Right renal cortex interstitium (tissue), 3 donors: Measurements from ENCODE around the gene TGFB3. TPM values are rescaled to one million over a fixed set of nuclear protein-coding genes. Genes with fewer than 3 reads are reported as not detected.
"Not testable (repeated sequence)": the region's sequence is repeated elsewhere in the genome, so short reads cannot be mapped to it uniquely, and the experiment has no call there.

ENCODE experiments used
- DNase-seq, 3 donors: peaks; one replicate each; pipeline ENCODE4 v3.0.0-alpha.2; 2013; ENCODE audit warnings: low read depth in 3 of 3, low spot score in 2 of 3
- polyA plus RNA-seq, 3 donors: library from polyadenylated mRNA; unstranded; fragments of 120-200 nt; gene quantifications; one replicate each; pipeline ENCODE4 v1.2.1, GENCODE V29; 2013; ENCODE audit not compliant: insufficient read length in 3 of 3

Gene TGFB3
- polyA plus RNA-seq, 3 donors = 12.0 to 13.8 (median 12.0) TPM

GRCh38 chr14:75961662-75962061 lies 20.1 kb downstream of the TGFB3 start:
- no peak for DNase-seq

DNA sequence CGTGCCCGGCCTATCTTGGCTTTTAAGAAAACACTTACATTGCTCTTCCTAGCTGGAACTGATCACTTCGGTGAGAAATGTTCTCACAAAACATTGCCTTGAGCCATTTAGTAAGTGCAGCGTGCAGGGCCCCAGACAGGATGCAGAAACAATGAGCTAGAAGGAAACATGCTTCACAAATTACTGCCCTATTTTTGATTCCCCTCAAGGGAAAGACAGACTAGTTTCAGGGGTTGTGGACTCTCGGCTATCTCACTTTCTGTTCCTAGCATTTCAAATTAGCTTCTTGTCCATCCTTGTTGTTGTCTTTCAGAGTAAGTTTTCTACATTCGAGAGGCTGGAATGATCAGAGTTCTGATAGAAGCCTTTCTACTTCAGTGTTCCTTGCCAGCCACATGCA lies 21.6 kb downstream of the TGFB3 start:
- no peak for DNase-seq

DNA sequence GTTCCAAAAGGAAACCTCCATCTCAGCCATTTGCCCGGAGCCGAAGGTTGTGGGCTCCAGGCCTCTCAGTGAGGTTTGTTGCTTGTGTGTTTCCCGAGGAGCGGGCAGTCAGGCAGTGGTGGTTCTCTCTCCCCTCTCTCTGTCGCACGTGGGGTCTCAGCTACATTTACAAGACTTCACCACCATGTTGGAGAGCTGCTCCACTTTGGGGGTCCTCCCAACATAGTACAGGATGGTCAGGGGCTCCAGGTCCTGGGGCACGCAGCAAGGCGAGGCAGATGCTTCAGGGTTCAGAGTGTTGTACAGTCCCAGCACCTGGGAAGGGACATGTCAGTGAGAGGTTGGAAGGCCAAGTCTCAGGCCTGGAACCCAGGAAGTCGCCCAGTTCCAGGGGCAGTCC lies 22.8 kb downstream of the TGFB3 start:
- DNase-seq = no peak

- DNase-seq = no peak
Measured at GRCh38 chr14:75952489-75952888, 29.3 kb downstream of the TGFB3 start.

DNA sequence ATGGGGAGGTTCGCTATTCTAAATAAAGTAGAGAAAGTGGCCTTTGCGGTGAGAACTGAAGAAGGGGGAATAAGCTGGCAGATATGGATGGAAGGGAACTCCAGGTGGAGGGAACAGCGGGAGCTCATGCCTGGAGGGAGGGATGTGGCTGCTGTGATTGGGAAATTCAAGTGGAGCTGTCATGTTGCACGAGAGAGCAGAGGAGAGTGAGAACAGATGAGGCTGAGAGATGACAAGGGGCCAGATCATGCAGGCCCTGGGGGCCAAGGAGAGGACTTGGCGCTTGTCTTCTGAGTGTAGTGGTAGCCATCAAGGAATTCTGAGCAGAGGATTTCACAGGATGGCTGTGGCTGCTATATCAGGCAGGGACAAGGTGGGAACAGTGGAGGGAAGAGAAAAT lies 35.0 kb downstream of the TGFB3 start:
- no peak for DNase-seq

DNA sequence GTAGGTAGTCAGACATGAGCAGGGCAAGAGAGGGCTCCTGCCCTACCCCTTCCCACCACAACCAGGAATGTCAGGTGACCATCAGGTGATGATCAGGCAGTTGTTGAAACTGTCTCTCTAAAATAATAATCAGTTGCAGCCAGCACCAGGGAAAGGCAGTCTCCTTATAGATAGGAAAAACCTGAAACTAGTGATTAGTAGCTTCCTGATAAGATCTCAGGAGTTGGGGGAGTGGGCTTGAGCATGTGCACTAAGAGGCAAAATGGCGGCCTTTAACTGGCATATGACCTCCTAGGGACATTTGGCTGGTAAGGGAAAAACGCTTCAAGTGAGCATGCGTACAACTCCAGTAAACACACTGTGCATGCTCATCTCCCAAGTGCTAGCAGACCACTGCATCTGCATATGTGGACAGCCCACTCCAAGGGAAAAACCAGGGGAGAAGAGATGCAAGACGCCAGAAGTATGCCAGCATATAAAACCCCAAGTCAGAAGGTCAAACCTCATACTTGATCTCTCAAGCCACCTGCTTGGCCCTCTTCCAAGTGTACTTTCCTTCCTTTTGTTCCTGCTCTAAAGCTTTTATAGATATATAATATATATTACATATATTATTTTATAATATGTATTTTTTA lies 37.1 kb downstream of the TGFB3 start:
- DNase-seq = no peak

- DNase-seq = no peak
Measured at GRCh38 chr14:75941030-75941429, 40.8 kb downstream of the TGFB3 start.

DNA sequence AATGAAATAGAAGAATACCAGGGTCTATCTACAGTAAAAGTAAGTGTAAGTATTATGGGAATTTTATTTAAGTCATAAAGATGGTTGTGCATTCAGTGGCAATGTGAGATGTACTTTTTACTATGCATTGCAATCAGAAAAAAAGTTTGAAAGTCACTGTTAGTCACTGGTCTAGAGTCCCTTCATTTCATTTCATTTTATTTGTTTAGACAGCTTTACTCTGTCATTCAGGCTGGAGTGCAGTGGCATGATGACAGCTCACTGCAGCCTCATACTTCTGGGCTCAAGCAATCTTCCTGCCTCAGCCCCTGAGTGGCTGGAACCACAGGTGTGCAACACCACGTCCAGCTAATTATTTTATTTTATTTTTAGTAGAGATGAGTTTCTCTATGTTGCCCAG lies 42.6 kb downstream of the TGFB3 start:
- no peak for DNase-seq

- DNase-seq = no peak
Measured at GRCh38 chr14:75934998-75935628, 46.7 kb downstream of the TGFB3 start.

DNA sequence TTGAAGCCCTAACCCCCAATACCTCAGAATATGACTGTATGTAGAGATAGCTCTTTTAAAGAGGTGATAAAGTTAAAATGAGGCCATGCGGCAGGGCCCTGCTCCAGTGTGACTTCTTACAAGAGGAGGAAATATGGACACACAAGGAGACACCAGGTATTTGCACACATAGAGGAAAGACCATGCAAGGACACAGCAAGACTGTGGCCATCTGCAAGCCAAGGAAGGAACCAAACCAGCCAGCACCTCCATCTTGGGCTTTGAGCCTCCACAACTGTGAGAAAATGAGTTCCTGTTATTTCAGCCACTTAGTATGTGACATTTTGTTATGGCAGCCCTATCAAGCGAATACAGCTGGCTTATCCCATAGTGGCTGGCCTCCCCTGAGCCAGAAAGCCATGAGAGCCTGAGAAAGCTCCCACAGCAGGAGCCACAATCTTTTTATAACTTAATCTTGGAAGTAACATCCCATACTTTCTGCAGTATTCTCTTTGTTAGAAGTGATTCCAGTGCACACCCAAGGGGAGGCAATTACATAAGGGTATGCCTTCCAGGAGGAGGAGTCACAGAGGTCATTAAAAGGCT lies 48.0 kb downstream of the TGFB3 start:
- DNase-seq = no peak

DNA sequence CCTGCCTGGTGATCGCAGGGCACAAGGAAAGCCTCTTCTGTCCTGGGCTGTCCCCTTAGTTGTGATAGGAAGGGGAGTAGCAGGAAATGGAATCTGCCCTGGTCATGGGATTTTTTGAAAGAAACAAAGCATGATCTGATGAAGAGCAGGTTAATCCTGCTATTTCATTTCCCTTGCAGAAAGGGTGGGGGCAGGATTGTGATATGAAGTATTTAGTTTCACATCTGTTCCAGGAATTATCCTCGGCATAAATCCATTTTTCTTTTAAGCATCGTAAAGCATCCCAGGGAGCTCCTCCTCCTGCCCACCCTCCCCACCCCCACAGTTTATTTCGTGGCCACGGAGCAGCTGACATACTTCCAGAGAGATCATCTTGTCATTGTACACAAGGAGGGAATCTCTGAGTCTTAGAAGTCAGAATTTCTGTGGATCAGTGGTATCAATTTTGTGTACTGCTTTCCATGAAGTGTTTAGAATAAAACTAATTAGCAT lies 53.1 kb downstream of the TGFB3 start:
- peak; percentile 13 to 23 (median 23) for DNase-seq

DNA sequence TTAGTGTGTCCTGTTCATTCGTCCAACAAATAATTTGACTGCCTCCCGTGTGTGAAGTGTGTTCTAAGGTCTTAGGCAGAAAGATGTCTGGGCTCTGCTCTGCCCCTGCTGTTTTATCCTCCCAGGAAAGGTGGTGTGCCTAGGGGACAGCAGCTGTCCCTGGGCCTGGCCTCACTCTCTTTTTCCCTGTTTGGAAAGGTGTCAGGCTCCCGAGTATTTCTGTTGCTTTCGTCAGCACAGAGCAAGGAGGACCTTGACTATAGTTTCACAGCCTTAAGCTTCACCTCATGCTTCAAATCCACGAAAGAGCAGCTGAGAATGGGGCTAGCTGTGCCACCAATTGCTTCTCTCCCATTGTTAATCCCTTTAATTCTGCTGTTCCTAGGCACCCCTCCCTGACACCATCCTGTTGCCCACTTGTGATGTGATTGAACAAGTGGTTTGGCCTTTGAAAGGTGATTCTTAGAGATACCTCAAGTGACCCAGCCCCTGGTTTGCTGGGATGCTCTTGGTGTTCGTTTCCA lies 54.2 kb downstream of the TGFB3 start:
- no peak for DNase-seq

DNA sequence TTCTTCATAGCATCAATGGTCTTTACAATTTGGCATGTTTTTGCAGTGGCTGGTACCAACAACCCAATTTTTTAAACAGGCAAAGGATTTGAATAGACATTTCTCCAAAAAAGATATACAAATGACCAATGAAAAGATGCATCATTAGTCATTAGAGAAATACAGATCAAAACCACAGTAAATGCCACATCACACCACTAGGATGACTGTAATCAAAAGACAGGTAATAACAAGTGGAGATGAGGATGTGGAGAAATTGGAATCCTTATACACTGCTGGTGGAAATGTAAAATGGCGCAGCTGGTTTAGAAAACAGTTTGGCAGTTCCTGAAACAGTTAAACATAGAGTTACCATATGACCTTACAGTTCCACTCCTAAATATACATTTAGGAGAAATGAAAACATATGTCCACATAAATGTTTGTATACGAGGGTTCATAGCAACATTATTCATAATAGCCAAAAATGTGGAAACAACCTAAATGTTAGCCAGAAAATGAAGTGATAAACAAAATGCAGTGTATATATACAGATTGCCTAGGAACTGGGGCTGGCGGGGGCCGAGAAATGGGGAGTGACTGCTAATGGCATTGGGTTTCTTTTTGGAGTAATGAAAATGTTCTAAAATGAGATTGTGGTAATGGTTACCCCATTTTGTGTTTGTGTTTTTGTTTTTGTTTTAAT lies 55.2 kb downstream of the TGFB3 start:
- DNase-seq = no peak

DNA sequence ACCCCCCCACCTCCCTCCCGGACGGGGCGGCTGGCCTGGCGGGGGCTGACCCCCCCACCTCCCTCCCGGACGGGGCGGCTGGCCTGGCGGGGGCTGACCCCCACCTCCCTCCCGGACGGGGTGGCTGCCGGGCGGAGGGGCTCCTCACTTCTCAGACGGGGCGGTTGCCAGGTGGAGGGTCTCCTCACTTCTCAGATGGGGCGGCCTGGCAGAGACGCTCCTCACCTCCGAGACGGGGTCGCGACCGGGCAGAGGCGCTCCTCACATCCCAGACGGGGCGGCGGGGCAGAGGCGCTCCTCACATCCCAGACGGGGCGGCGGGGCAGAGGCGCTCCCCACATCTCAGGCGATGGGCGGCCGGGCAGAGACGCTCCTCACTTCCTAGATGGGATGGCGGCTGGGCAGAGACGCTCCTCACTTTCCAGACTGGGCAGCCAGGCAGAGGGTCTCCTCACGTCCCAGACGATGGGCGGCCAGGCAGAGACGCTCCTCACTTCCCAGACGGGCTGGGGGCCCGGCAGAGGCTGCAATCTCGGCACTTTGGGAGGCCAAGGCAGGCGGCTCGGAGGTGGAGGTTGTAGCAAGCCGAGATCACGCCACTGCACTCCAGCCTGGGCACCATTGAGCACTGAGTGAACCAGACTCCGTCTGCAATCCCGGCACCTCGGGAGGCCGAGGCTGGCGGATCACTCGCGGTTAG lies 56.5 kb downstream of the TGFB3 start:
- not testable (repeated sequence) for DNase-seq

GRCh38 chr14:75920421-75920820 lies 61.4 kb downstream of the TGFB3 start:
- DNase-seq = not testable (repeated sequence)

GRCh38 chr14:75917946-75918335 lies 63.9 kb downstream of the TGFB3 start:
- no peak for DNase-seq

GRCh38 chr14:75917322-75917945 lies 64.4 kb downstream of the TGFB3 start:
- DNase-seq = no peak

- no peak for DNase-seq
Measured at GRCh38 chr14:75915045-75915444, 66.8 kb downstream of the TGFB3 start.

DNA sequence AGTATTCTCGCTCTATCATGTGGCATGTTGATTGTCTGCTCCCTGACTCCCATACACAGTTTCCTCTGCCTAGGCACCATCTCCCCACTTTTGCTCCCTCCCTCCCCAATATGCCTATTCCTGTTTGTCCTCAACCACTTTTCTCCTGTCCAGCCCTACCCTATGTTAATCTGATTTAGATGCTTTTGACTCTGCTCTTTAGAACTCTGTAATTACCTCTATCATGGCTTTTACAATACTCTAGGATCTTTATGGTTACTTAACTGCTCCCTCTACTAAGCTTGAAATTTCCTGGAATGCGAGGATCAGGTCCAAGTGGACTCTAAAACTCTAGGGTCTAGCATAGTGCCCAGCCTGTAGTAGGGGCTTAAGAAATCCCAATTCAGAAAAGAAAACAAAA lies 68.6 kb downstream of the TGFB3 start:
- DNase-seq = no peak

DNA sequence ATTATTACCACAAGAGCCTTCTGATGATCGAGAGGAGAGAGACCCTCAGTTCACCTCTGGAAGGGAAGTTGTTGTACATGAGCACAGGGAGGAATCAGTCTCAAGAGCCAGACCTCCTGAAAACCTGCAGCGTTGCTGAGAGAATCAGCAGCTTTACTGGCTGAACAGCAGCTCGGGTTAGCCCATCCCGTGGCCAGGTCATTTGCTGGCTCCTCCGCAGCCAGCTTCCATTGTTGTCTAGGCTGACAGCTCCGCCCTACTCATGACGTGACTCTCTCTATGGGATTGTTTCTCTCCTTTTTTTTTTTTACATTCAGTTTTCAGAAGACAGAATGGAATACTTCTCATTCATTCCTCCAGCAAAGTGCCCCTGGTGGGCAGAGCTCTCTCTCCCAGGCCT lies 69.9 kb downstream of the TGFB3 start:
- DNase-seq = no peak
